WERI-Rb-1 (cell line): ENCODE data around the gene RCBTB2.

Source experiments
- DNase-seq: peaks from one replicate; pipeline ENCODE4 v3.0.0-alpha.2; 2020
- H3K27ac ChIP-seq: fragments of 250-450 bp; sonication (Bioruptor Pico); 2 replicates; pipeline ENCODE4 v1.5.1; 2020; ENCODE audit warnings: mild to moderate bottlenecking, moderate library complexity
- H3K27me3 ChIP-seq: fragments of 250-450 bp; sonication (Bioruptor Pico); 2 replicates; pipeline ENCODE4 v1.5.1; 2021; ENCODE audit warnings: mild to moderate bottlenecking, low read depth, moderate library complexity; ENCODE audit not compliant: insufficient read depth, severe bottlenecking
- H3K36me3 ChIP-seq: fragments of 250-450 bp; sonication (Bioruptor Pico); 2 replicates; pipeline ENCODE4 v1.5.1; 2020; ENCODE audit warnings: mild to moderate bottlenecking, moderate library complexity
- H3K4me3 ChIP-seq: 2 replicates; pipeline ENCODE4 v1.5.1; 2011; ENCODE audit warnings: low read depth, mild to moderate bottlenecking, control low read depth, low read length
- H3K9me3 ChIP-seq: fragments of 250-450 bp; sonication (Bioruptor Pico); 2 replicates; pipeline ENCODE4 v1.5.1; 2021; ENCODE audit warnings: mild to moderate bottlenecking, moderate library complexity; ENCODE audit not compliant: severe bottlenecking
- CTCF ChIP-seq: IDR thresholded peaks from 2 replicates; pipeline ENCODE4 v1.5.1; 2011; ENCODE audit warnings: low read depth, mild to moderate bottlenecking, control low read depth, inconsistent platforms, low read length

Gene RCBTB2

GRCh38 chr13:48578516-48579164, 45.8 kb upstream of the RCBTB2 start:
- no peak for TF ChIP-seq CTCF
- no peaks in the 10 kb centered on the region for H3K36me3 ChIP-seq
- no peak overlapping the region for H3K27ac ChIP-seq
- H3K27me3 ChIP-seq = no peaks in the 10 kb centered on the region
- H3K9me3 ChIP-seq = no peaks in the 10 kb centered on the region
- H3K4me3 ChIP-seq = no peak overlapping the region
- no peak for DNase-seq

GRCh38 chr13:48576448-48577010, 43.6 kb upstream of the RCBTB2 start:
- Histone ChIP-seq H3K27me3 (no peaks in the 10 kb centered on the region), H3K36me3 (no peaks in the 10 kb centered on the region), H3K9me3 (no peaks in the 10 kb centered on the region), H3K27ac (no peak overlapping the region), H3K4me3 (no peak overlapping the region)
- DNase-seq = no peak
- TF ChIP-seq CTCF = no peak

- DNase-seq = no peak
- Histone ChIP-seq H3K36me3 (no peaks in the 10 kb centered on the region), H3K27me3 (no peaks in the 10 kb centered on the region), H3K4me3 (no peak overlapping the region), H3K9me3 (no peaks in the 10 kb centered on the region), H3K27ac (no peak overlapping the region)
- TF ChIP-seq CTCF = no peak
These were observed 42.2 kb upstream of the RCBTB2 start for GRCh38 chr13:48575031-48575430.

GRCh38 chr13:48574041-48574796, 41.3 kb upstream of the RCBTB2 start:
- Histone ChIP-seq H3K27me3 (no peaks in the 10 kb centered on the region), H3K9me3 (no peaks in the 10 kb centered on the region), H3K27ac (no peak overlapping the region), H3K4me3 (no peak overlapping the region), H3K36me3 (no peaks in the 10 kb centered on the region)
- no peak for DNase-seq
- no peak for TF ChIP-seq CTCF

GRCh38 chr13:48573213-48574007, 40.5 kb upstream of the RCBTB2 start:
- Histone ChIP-seq H3K27me3 (no peaks in the 10 kb centered on the region), H3K4me3 (no peak overlapping the region), H3K27ac (no peak overlapping the region), H3K36me3 (no peaks in the 10 kb centered on the region), H3K9me3 (no peaks in the 10 kb centered on the region)
- no peak for TF ChIP-seq CTCF
- DNase-seq = no peak
